ENCODE results near the gene NAPB. TPM values are rescaled to one million over a fixed set of nuclear protein-coding genes. Genes with fewer than 3 reads are reported as not detected.

Gene NAPB
- total RNA-seq, 1 experiment from 2014 or later, result 5.8 TPM

GRCh38 chr20:23358923-23359593 lies 62.2 kb downstream of the NAPB start:
- Histone ChIP-seq H3K36me3 (ENCODE audit: control insufficient read depth, insufficient read depth, low read length) (peaks cover 4% of the 10 kb centered on the region), H3K4me3 (ENCODE audit: low read depth in 2 of 2, low read length in 2 of 2) (peak overlapping the region; percentile 39 to 90; a peak in 2 of 4 replicates), H3K27ac (ENCODE audit: low read length) (peak overlapping the region; percentile 86), H3K9me3 (ENCODE audit: control insufficient read depth, insufficient read depth, low read depth, low read length) (no peaks in the 10 kb centered on the region), H3K4me1 (ENCODE audit: control insufficient read depth, insufficient read depth, low read length) (peaks cover 23% of the 10 kb centered on the region), H3K27me3 (ENCODE audit: control insufficient read depth, insufficient read depth, low read length) (no peaks in the 10 kb centered on the region)
- TF ChIP-seq CTCF (IDR thresholded peaks at IDR 0.05) (no peak), SIN3A (IDR thresholded peaks at IDR 0.05; ENCODE audit: borderline replicate concordance, insufficient read depth, low read depth, low read length) (no peak), TCF7L2 (IDR thresholded peaks at IDR 0.05; ENCODE audit: low read depth, low read length) (no peak), REST (IDR thresholded peaks at IDR 0.05; ENCODE audit: insufficient read depth in 1 of 2, low read depth in 2 of 2, low read length in 1 of 2) (no peak)
- POLR2A ChIA-PET, result no interaction called here
- intact Hi-C loops (cut with micrococcal nuclease; ENCODE audit: unreplicated experiment) (loop anchor here (10.0 kb wide), 1 partner anchor 784 kb away; no protein-coding TSS in a partner anchor), in situ Hi-C loops (cut with HindIII; ENCODE audit: low pct_unique_long_range_greater_than_20kb, low sequenced_read_pairs) (no loop called here)
- CTCF ChIA-PET, result interaction anchor here (1.8 kb wide), 1 partner anchor 9 kb away, joined by 16 read pairs; no protein-coding TSS in a partner anchor
- no peak for DNase-seq (ENCODE audit: low read depth, low spot score)
- no peak for ATAC-seq
- BruUV-seq (replicated peaks), result no TSS peak

- Histone ChIP-seq H3K27ac (ENCODE audit: low read length) (peak overlapping the region; percentile 86), H3K36me3 (ENCODE audit: control insufficient read depth, insufficient read depth, low read length) (peaks cover 4% of the 10 kb centered on the region), H3K4me1 (ENCODE audit: control insufficient read depth, insufficient read depth, low read length) (peaks cover 23% of the 10 kb centered on the region), H3K9me3 (ENCODE audit: control insufficient read depth, insufficient read depth, low read depth, low read length) (no peaks in the 10 kb centered on the region), H3K4me3 (ENCODE audit: low read depth in 2 of 2, low read length in 2 of 2) (peak overlapping the region; percentile 39 to 90), H3K27me3 (ENCODE audit: control insufficient read depth, insufficient read depth, low read length) (no peaks in the 10 kb centered on the region)
- DNase-seq (ENCODE audit: low read depth, low spot score) (no peak), ATAC-seq (no peak)
- in situ Hi-C loops (cut with HindIII; ENCODE audit: low pct_unique_long_range_greater_than_20kb, low sequenced_read_pairs) (no loop called here), intact Hi-C loops (cut with micrococcal nuclease; ENCODE audit: unreplicated experiment) (loop anchor here (10.0 kb wide), 1 partner anchor 784 kb away; no protein-coding TSS in a partner anchor)
- ChIA-PET POLR2A (interaction anchor here (0.7 kb wide), 1 partner anchor 9 kb away, joined by 3 read pairs; no protein-coding TSS in a partner anchor), CTCF (interaction anchor here (1.8 kb wide), 1 partner anchor 9 kb away, joined by 16 read pairs; no protein-coding TSS in a partner anchor)
- BruUV-seq (replicated peaks), result no TSS peak
- TF ChIP-seq TCF7L2 (IDR thresholded peaks at IDR 0.05; ENCODE audit: low read depth, low read length) (no peak), CTCF (IDR thresholded peaks at IDR 0.05) (no peak), POLR2AphosphoS5 (IDR thresholded peaks at IDR 0.05; ENCODE audit: low read depth, low read length) (no peak), SIN3A (IDR thresholded peaks at IDR 0.05; ENCODE audit: borderline replicate concordance, insufficient read depth, low read depth, low read length) (no peak), REST (IDR thresholded peaks at IDR 0.05; ENCODE audit: insufficient read depth in 1 of 2, low read depth in 2 of 2, low read length in 1 of 2) (no peak)
Measured at GRCh38 chr20:23358563-23358906, 62.8 kb downstream of the NAPB start.
